LNCAP (cell line): ENCODE measurements around the gene GALNT18.

Experiments
- CTCF ChIP-seq: fragments of 450-650 bp; IDR thresholded peaks from 2 replicates; pipeline ENCODE4 v1.5.1; 2017; ENCODE audit warnings: mild to moderate bottlenecking

GALNT18 gene

GRCh38 chr11:11454671-11455223 is 167.1 kb downstream of the GALNT18 start:
- TF ChIP-seq CTCF = no peak

- TF ChIP-seq CTCF = no peak
Observed at GRCh38 chr11:11451501-11452005, 170.3 kb downstream of the GALNT18 start.

- TF ChIP-seq CTCF = no peak
Observed at GRCh38 chr11:11450744-11451362, 171.0 kb downstream of the GALNT18 start.

DNA sequence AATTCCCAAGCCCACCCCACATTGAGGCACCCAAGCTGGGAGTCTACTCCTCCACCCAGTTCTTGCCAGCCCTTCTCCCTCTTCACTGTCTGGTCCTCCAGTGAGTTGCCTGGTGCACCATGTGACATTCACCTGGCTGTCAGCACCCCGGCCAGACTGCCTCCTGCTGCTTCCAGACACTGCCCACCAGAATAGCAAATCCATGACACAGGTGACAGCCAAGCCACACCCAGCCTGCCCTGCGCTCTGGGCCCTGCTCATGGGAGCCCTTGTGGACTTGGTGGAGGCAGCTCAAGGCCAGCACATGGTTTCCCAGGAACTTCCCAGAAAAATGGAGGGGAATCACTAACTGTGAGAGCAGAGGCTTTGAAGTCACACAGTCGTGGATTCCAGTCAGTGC is 172.5 kb downstream of the GALNT18 start:
- no peak for TF ChIP-seq CTCF

DNA sequence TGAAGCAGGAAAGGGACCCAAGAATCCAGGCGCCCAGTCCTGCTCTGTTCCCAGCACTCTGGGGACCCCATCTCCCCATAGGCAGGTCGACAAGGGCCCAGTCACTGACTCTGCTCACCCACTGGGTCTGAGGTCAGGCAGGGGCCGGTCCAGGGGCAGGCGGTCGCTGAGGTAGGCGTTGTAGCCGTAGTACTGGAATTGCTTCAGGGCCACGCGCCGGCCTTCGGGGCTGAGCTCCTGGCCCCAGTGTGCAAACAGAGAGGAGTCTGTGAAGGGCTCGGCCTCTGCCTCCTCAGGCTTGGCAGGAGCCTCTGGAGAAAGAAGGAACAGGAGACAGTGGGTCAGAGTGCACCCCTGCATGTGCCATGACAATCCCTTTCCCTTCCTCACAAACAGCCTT is 173.2 kb downstream of the GALNT18 start:
- no peak for TF ChIP-seq CTCF

DNA sequence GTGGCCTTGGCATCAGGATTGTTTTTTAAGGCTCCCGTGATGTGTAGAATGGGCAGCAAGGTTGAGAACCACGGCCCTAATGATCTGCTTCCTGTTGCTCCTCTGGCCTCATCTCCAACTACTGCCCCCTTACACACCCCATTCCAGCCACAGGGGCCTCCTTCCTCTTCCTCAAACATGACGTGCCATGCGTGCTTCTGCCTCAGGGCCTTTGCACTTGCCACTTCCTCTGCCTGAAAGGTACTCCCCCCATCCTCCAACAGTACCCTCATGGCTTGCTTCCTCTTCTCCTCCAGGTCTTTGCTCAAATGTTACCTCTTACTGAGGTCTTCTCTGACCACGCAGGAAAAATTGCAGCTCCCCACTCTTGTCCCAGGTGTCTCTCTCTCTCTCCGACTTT is 174.8 kb downstream of the GALNT18 start:
- TF ChIP-seq CTCF = no peak

DNA sequence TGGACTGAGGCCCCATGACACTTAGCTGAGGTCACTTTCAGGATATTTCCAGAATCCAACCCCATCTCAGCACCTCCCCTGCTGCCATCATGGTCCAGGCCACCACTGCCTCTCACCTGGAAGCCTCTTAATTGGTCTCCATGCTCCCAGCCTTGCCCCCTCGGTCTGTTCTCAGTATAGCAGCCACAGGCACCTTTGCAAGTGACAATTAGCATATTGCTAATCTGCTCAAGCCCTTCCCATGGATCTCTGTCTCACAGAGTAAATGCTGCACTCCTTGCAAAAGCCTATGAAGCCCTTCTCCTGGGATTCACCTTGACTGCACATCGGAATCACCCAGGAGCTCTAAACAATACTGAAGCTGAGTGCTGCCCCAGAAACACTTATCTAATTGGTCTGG is 175.2 kb downstream of the GALNT18 start:
- TF ChIP-seq CTCF = no peak
